Fibroblast of lung (primary cell): ENCODE data around the gene STON1.

ENCODE experiments used
- EZH2 ChIP-seq: IDR thresholded peaks from 2 replicates; pipeline ENCODE4 v1.5.1; 2012; ENCODE audit warnings: low read length, control low read depth, mild to moderate bottlenecking; ENCODE audit errors: missing control alignments
- TF ChIP-seq, protein P1 (sequence below), 2 donors: IDR thresholded peaks in 1 of 2; conservative IDR thresholded peaks in 1 of 2; 1 replicate in 1 of 2; 2 replicates in 1 of 2; pipeline ENCODE4 v1.5.1; 2011 to 2012; ENCODE audit warnings: low read length in 2 of 2, control low read depth in 1 of 2, inconsistent platforms in 1 of 2, low read depth in 1 of 2, mild to moderate bottlenecking in 1 of 2

DNA sequence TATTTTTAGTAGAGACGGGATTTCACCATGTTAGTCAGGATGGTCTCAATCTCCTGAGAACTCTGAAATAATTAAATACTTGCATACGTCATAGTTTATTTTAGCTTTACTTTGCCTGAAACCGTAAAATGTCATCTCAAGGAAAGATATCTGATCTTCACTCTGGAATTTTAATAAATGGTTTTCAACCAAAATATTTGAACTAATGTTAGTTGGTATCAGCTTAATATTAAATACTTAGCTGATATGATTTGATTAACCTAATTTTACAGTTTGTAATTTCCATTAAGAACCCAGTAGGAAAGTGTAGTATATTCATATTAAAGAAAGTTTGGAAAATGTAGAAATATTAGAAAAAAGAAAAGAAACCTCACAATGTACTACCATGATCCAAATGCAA lies 41.4 kb upstream of the STON1 start:
- TF ChIP-seq, protein P1, sequence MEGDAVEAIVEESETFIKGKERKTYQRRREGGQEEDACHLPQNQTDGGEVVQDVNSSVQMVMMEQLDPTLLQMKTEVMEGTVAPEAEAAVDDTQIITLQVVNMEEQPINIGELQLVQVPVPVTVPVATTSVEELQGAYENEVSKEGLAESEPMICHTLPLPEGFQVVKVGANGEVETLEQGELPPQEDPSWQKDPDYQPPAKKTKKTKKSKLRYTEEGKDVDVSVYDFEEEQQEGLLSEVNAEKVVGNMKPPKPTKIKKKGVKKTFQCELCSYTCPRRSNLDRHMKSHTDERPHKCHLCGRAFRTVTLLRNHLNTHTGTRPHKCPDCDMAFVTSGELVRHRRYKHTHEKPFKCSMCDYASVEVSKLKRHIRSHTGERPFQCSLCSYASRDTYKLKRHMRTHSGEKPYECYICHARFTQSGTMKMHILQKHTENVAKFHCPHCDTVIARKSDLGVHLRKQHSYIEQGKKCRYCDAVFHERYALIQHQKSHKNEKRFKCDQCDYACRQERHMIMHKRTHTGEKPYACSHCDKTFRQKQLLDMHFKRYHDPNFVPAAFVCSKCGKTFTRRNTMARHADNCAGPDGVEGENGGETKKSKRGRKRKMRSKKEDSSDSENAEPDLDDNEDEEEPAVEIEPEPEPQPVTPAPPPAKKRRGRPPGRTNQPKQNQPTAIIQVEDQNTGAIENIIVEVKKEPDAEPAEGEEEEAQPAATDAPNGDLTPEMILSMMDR (conservative IDR thresholded peaks at IDR 0.05 in 1 of 2, IDR thresholded peaks at IDR 0.05 in 1 of 2; ENCODE audit: low read depth in 1 of 2, low read length in 2 of 2), result no peak
- no peak for TF ChIP-seq EZH2
